HG02642 (cell line): Measurements from ENCODE around the gene CELSR1.
"Not testable (repeated sequence)": the region's sequence is repeated elsewhere in the genome, so short reads cannot be mapped to it uniquely, and the experiment has no call there.

Source experiments
- ATAC-seq: cut with Tn5 transposase; IDR thresholded peaks from one replicate; pipeline ENCODE4 v1.9.1; 2021; ENCODE audit warnings: mild to moderate bottlenecking; ENCODE audit not compliant: unreplicated experiment, poor library complexity

The CELSR1 gene

DNA sequence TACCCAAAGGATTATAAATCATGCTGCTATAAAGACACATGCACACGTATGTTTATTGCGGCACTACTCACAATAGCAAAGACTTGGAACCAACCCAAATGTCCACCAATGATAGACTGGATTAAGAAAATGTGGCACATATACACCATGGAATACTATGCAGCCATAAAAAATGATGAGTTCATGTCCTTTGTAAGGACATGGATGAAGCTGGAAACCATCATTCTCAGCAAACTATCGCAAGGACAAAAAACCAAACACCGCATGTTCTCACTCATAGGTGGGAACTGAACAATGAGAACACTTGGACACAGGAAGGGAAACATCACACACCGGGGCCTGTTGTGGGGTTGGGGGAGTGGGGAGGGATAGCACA is 21.3 kb downstream of the CELSR1 start:
- ATAC-seq: not testable (repeated sequence)

DNA sequence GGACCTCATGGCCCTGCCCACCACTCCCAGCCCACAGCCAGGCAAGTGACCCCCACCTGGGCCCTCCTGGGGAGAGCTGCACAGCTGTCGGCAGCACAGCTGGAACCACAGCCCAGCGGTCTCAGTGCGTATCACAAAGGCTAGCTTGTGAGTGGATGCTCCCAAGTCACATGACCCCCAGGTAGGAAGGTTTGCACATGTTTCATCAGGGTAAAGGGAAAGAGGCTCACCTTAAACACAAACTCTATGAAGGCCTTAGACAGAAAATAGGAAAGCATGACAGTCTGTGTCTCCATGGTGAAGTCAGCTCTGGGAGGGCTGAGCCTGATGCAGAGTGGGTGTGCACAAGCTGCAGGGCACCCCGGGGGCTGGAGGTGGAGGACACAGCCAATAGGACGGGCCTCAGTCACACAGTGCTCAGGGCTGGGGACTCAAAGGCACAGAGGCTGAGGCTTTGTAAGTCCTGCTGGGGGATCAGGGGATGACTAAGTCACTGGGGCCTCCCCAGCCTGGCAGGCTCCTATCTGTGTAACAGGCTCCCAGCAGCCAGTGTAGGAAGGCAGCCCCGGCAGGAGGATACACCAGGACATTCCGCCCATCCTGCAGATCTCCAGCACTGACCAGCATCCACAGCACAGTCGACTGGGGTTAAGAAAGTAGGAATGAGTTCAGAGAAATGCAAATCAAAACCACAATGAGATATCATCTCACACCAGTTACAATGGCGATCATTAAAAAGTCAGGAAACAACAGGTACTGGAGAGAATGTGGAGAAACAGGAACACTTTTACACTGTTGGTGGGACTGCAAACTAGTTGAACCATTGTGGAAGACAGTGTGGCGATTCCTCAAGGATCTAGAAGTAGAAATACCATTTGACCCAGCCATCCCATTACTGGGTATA is 22.0 kb downstream of the CELSR1 start:
- ATAC-seq: no peak

DNA sequence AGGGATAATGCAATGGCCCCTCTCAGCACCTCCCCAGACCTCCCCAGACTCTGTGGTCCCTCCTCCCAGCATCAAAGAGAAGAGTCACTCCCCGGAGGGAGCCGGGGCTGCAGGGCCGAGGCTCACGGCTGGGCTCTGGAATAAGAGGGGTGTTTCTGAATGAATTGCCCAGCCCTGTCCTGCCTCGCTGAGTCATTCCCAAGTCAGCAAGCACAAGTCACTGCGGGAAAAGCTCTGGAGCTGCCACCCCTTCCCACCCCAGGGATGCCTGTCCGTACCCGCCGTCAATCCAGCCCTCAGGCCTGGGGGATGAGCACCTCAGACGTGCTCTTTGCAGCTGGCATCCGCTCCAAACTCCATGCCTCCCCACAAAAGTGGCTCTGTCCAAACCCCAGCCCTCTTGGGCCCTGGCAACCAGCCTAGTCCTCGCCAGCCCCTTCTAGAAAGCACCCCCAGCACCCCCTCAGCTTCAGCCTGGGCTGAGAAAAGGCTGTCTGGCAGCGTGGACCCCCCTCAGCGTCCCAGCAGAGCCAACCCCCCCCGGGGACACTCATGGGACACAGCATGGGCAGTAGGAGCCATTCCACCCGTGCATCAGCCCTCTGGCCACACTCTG is 22.7 kb downstream of the CELSR1 start:
- ATAC-seq: no peak

DNA sequence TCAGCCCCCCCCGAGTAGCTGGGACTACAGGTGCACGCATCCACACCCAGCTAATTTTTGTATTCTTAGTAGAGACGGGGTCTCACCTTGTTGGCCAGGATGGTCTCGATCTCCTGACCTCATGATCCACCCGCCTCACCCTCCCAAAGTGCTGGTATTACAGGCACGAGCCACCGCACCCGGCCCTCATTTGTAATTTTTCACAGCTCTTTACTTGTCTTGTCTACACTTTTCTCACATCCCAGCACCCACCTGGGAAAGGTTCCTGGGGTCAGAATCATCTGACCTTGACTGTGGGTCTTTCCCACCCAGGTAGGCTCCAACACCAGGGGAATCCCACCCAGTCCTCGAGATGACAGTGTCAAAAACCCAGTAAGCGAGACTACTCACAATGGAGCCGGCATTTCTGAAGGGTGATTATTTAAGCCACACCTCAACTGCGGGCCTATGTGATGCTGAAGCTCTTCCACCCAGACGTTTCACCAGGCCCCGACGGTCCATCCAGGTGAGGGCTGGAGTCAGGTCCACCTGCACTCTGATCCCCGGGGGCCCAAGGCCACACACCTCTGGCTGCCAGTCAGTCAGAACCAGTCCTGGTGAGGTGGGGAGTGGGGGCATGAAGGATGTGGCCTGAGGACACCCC is 23.4 kb downstream of the CELSR1 start:
- no peak for ATAC-seq

DNA sequence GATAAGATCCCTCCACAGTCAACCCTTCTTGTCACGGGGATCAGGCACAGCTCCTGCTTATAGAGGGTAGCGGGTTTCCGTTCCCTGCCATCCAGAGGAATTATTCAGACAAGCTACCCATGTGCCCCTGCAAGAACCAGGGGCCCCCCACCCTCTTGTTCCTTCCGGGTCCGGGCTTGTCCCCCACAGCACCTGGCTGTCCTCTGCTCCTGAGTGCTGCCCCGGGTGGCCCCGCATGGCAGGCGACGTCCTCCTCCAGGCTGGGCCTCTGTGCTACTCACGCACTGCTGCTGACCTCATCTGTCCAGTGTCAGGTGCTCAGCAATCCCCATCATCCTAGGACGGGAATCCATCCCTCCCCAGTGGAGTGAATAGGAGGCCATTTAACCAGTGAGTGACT is 24.7 kb downstream of the CELSR1 start:
- no peak for ATAC-seq

DNA sequence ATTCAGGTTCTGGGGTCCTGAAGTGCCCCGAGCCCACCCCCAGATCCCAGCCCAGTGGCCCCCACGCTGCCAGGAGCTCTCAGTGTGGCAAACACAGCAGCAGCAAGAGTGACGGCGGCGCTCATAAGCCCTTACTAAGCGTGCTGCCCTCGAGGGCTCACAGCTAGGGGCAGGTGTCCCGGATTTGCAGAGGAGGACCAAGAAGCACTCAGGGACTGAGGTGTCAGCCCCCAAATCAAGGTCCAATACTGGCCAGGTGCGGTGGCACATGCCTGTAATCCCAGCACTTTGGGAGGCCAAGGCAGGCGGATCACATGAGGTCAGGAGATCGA is 25.4 kb downstream of the CELSR1 start:
- ATAC-seq: no peak

DNA sequence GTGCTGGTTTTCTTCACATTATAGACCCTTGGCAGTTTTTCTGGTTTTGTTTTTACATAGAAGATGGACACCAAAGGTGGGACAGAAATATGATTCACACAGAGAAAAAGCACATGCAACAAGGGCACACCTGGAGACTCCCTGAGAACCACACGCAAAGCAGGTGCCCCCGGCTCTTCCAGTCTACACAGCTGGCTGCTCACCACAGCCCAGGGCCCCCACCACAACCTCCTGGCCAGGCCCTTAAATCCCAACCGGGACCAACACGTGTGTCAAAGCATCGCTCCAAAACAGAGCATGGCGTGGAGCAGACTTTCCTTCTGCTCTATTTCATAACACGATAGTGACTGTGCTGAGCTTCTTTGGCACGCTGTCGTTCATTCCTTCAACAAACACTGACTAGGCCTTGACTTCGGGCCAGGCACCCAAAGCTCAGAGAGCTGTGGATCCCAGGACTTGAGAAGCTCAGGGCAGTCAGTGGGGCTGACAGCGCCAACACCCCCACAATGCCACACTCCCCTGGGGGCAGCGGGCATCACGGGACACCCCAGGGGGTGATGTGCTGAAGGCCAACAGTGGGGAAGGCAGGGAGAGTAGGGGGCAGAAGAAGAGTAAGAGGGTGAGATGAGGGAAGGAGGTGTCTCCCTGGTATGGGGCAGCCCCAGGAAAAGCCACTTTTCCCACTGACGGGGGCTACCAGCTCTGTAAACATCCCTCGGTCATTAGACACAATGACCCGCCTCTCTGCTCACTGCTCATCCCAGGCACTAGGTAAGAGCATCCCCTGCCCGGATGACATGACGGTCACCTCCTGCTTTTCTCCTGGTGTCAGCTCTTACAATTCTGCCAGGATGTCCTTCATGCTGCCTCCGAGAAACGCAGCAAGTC is 26.0 kb downstream of the CELSR1 start:
- ATAC-seq: no peak

DNA sequence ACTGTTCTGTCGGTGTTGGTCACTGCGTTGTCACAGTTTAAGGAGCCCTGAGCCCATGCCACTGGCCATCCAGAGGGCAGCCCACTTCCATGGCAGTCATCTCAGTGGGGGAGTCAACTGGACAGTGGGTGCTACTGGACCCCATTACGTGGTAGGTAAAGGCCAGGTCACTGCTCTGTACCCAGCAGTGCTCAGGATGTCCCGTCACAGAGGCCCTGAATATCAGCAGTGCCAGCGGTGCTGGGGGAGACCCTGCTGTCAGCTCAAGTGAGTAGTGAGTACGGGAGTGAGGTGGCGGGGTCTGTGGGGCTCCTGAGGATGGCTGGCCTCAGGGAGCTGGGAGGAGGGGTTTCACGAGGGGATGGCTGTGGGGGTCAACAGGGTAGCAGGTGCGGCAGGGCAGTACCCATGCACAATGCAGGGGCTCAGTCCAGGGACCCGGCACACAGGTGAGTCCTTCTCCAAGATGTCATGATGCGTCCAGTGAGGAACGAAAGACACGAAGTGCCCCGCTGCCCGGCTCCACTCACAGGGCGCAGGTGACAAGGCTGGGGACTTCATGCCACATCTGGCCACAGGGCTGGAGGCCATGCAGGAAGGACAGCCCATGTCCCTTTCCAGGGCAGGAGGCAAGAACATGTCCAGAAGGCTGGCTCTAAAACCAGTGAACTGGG is 27.9 kb downstream of the CELSR1 start:
- no peak for ATAC-seq

DNA sequence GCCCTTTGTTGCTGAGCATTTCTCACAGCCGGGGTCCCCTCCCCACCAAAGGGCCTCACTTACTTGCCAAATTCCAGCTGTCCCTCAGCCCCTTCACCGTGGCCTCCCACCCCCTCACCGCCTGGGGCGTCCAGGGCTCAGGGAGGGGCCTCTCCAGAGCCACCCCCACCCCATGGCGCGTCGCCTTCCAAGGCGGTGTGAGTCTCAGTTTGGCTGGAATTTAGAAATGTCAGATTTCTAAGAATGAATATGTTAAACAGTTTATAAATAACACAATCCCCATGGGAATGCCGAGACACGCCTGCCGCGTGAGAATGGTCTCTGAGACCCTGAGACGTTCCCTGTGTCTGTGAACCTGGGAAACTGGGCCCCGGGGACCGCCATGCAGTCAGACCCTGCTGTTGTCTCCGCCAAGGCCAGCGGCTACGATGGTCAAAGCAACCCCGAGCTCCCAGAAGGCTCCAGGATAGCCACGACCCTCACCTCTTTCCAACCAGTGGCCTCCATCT is 28.9 kb downstream of the CELSR1 start:
- no peak for ATAC-seq

DNA sequence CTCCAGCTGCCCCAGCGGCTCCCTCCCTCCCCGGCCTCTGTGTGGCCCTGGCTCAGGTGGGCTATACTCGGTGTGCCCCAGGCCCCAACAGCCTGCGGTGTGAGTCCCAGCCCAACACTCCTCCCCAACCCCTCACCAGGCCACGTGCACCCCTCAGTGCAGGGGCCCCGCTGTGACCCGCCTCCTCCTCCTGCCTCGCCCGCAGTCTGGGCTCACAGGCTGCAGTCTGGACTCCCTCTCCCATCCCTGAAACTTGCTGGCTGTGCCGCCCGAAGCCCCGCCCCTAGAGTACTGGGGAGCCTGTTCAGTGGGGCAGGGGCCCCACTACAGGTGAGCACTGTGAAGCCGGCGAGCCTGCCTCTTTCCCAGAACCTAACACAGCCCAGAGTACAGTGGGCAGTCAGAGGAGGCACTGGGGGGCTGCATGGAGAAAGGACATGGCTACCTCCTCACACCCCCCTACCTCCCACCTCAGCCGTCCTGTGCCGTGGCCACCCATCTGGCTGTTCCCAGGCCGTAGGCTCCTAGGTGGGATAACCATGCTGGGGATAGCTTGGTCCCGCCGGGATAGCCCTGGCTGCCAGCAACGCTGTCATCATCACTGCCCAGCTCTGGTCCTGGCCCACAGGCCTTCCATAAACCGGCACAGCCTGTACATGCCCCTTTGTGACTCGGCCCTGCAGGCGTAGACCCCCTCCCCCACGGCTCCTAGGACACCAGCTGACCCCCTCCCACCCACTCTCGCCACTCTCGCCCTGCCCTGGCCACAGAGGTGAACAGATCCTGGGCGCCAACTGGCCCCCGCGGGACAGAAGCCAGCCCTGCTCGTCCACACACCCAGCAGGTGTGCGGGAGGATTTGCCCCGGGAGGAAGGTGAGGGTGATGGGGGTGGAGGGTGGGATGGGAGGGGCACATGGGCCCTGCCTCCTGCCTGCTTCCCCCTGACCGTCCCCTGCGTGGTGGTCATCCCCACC is 29.7 kb downstream of the CELSR1 start:
- ATAC-seq: no peak

DNA sequence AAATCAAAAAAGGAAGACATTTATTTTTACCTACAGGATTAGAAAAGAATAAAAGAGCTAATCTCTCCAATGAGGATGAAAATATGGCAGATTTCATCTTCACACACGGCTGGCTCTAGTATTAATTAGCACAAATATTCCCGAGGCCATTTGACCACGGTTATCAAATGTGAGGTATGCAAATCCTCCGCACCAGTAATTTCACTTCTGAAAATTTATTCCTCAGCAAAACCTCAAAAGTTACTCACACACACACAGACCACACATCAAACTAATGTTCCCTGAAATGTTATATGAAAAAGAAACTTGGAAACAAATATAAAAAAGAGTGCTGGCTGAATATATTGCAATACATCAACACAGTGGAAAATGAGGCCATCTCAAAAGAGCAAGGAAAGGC is 32.8 kb downstream of the CELSR1 start:
- ATAC-seq: no peak

DNA sequence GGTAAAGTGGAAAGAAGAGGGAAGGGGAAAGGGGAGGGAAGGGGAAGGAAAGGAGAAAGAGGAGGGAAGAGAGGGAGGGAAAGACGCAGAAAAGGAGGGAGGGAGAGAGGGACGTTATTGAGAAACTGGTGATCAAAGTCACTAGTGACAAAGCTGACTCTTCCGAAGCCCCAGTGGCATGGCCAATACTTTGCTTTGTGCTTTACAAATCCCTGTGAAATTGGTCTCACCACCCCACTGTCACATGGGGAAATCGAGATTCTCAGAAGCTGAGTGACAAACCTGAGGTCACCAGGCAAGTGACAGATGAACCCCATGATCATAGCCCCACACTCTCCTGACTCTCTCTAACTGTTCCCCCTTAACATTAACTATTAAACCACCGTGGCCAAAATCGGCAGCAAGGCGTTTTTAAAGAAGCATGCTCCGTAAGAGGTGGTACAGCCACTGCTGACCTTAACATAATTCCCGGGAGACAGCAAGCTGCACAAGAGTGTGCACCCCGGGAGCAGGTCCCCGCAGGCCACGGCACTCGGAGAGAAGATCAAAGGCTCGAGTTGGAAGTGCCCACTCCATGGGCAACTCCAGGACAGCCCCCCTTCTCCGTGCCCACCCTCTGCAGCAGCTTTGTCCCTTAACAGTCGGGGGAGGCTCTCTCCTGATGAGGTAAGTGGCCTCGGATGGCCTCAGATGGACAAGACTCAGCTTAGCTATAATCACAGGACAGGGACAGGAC is 34.8 kb downstream of the CELSR1 start:
- no peak for ATAC-seq

DNA sequence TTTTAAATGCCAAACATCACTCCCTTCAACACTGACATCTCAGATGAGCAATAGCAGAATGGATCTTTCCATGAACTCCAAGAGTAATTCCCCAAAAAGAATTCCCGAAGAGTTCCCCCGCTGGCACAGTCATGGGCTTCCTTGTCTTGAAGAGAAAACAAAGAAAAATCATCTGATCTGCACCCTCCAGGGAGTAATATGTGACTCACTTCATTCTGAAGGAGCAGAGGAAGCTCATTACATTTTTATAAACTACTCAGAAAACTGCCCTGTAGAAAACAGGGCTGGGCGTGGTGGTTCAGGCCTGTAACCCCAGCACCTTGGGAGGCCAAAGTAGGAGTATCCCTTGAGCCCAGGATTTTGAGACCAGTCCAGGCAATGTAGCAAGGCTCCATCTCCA is 35.7 kb downstream of the CELSR1 start:
- ATAC-seq: no peak

DNA sequence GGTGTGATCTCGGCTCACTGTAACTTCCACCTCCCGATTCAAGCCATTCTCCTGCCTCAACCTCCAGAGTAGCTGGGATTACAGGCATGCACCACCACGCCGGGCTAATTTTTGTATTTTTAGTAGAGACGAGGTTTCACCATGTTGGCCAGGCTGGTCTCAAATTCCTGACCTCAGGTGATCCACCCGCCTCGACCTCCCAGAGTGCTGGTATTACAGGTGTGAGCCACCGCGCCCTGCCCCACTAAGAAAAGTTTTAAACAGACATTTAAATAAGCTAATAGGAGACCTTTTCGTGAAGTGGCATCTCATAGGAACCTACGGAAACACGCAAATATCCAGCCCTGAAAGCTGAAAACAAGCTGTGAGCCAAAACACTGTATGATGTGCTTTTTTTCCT is 36.2 kb downstream of the CELSR1 start:
- not testable (repeated sequence) for ATAC-seq

DNA sequence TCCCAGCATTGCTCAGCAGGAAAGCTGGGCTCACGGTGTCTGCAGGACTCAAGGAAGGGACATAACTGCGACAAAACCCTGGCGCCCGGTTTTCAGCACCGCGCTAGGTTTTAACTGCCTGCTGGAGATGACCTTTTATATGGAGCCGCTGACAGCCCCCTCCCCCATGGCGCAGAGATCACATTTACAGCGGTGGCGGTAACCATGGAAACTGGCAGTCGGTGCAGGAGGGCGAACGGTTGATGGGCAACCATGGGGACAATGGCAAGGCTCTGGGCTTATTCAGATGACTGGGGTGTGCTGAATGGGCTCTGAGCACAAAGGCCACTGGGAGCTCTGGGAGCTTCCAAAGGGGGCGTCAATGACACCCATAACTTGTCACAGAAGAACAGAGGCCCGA is 37.2 kb downstream of the CELSR1 start:
- no peak for ATAC-seq

DNA sequence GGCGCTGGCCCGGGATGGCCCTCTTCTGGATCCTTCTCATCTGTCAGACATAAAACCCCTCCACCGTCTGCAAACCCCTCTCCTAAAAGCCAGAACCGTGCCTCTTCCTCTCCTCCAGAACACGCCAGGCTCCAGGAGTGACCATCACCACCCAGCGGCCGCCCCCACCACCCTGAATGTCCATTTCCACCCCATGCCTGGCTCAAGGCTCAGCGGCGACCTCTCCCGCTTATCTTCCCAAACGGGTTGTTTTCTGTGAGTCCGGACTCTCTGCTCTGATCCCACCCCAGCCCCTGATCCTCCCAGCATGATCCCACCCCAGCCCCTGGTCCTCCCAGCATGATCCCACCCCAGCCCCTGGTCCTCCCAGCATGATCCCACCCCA is 37.6 kb downstream of the CELSR1 start:
- no peak for ATAC-seq

DNA sequence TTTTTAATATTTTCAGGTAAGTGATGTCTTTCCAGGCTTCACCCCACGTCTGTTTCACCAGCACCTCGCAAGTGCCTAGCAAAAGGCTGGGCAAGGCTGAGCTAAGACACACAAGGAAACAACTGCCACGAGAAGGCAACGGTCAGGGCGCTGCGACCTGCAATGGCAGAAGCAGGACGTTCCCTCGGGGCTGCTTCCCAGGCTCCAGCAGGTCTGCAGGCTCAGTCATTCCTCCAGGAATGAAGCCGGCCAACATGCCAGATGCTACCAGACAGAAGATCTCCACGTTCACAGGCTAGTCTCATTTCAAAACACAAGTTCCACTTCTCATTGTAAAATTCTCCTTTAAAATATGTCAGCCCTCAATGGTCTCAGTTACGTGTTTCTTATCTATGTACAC is 45.5 kb downstream of the CELSR1 start:
- ATAC-seq: no peak

DNA sequence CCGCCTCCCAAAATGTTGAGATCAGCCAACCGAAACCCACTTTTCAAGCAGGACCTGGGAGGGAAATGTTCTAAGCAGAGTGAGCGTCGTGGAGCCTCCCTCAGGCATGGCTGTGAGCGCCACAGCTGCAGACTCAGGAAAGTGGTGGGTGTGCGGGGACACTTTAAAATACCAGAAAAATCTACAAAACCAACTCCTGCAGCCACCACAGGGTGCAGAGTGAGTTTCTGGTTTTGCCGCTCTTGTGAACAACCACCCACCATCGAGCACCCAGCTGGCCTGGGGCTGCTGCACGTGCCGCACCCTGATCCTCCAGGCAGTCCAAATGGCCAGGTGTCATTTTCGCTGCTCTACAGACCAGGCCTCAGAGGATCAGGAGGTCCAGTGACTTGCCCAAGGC is 46.9 kb downstream of the CELSR1 start:
- no peak for ATAC-seq
